ENCODE results near the gene RALGPS1.

GRCh38 chr9:126959917-126960316 lies 45.3 kb downstream of the RALGPS1 start:
- no peak for TF ChIP-seq EP300 (IDR thresholded peaks at IDR 0.05)
- TF ChIP-seq, protein P1, sequence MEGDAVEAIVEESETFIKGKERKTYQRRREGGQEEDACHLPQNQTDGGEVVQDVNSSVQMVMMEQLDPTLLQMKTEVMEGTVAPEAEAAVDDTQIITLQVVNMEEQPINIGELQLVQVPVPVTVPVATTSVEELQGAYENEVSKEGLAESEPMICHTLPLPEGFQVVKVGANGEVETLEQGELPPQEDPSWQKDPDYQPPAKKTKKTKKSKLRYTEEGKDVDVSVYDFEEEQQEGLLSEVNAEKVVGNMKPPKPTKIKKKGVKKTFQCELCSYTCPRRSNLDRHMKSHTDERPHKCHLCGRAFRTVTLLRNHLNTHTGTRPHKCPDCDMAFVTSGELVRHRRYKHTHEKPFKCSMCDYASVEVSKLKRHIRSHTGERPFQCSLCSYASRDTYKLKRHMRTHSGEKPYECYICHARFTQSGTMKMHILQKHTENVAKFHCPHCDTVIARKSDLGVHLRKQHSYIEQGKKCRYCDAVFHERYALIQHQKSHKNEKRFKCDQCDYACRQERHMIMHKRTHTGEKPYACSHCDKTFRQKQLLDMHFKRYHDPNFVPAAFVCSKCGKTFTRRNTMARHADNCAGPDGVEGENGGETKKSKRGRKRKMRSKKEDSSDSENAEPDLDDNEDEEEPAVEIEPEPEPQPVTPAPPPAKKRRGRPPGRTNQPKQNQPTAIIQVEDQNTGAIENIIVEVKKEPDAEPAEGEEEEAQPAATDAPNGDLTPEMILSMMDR (IDR thresholded peaks at IDR 0.05) = no peak
- TF ChIP-seq POLR2A (IDR thresholded peaks at IDR 0.05) = no peak
